Upper lobe of left lung (tissue), 4 donors: Measurements from ENCODE around the gene PCBP4.
A peak's percentile ranks its signal among the peaks of the same experiment; 100 is the strongest.

Experiments used
- POLR2A ChIP-seq, 4 donors: fragments of 450-650 bp; IDR thresholded peaks; one replicate each; pipeline ENCODE4 v1.5.1; 2016 to 2017; ENCODE audit warnings: antibody characterized with exemption in 4 of 4, mild to moderate bottlenecking in 2 of 4
- TF ChIP-seq, protein P1 (sequence below), 6 experiments: fragments of 450-650 bp in 4 of 6; fragments of 200-600 bp in 2 of 6; sonication (generic) in 2 of 6; IDR thresholded peaks; one replicate each; pipeline ENCODE4 v1.5.1; 2016 to 2019; ENCODE audit warnings: antibody characterized with exemption in 6 of 6

DNA sequence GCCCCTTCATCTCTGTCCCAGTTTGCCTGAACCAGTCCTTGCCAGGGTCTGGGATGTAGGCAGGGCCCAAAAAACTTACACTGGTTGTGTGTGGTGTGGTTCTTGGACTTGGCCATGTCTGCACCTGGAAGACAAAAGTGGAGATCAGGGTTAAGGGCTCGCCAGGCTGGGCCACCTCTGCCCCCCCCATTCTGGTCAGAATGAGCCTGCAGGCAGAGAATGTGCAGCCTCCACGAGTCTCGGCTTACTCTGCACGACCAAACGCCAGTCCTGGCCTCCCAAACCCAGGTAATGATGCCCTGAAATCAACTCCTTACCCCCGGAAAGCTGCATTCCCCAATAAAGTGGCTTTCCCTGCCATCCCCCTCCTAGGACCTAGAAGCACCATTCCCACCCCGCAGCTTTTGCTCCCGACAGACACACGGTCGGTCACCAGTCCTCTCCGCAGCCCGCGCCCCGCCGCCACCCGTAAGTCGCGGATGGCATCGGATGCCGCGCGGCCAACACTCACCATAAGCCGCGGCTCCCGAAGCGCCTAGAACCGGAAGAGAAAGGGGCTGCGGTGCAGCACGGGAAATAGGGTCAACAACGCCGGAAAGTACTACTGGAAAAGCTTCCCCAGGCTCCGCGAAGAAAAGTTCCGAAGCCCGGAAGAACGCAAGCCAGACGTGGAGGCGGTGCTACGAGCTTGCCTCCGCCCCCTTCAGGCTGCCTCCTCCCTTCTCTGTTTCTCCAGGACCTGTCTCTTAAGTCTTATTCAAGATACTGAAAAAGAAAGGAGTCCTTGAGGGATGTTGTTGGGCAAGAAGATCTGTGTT is 28.3 kb upstream of the PCBP4 start, which contains the start of gene RPL29:
- peak; percentile 22 to 75 (median 54) for TF ChIP-seq POLR2A (IDR thresholded peaks at IDR 0.05)
- TF ChIP-seq, protein P1, sequence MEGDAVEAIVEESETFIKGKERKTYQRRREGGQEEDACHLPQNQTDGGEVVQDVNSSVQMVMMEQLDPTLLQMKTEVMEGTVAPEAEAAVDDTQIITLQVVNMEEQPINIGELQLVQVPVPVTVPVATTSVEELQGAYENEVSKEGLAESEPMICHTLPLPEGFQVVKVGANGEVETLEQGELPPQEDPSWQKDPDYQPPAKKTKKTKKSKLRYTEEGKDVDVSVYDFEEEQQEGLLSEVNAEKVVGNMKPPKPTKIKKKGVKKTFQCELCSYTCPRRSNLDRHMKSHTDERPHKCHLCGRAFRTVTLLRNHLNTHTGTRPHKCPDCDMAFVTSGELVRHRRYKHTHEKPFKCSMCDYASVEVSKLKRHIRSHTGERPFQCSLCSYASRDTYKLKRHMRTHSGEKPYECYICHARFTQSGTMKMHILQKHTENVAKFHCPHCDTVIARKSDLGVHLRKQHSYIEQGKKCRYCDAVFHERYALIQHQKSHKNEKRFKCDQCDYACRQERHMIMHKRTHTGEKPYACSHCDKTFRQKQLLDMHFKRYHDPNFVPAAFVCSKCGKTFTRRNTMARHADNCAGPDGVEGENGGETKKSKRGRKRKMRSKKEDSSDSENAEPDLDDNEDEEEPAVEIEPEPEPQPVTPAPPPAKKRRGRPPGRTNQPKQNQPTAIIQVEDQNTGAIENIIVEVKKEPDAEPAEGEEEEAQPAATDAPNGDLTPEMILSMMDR (IDR thresholded peaks at IDR 0.05), result peak in 5 of 6 experiments; percentile 17 to 51 (median 22)
